ENCODE results near the gene CBX1.
A peak's percentile ranks its signal among the peaks of the same experiment; 100 is the strongest.

CBX1 gene

DNA sequence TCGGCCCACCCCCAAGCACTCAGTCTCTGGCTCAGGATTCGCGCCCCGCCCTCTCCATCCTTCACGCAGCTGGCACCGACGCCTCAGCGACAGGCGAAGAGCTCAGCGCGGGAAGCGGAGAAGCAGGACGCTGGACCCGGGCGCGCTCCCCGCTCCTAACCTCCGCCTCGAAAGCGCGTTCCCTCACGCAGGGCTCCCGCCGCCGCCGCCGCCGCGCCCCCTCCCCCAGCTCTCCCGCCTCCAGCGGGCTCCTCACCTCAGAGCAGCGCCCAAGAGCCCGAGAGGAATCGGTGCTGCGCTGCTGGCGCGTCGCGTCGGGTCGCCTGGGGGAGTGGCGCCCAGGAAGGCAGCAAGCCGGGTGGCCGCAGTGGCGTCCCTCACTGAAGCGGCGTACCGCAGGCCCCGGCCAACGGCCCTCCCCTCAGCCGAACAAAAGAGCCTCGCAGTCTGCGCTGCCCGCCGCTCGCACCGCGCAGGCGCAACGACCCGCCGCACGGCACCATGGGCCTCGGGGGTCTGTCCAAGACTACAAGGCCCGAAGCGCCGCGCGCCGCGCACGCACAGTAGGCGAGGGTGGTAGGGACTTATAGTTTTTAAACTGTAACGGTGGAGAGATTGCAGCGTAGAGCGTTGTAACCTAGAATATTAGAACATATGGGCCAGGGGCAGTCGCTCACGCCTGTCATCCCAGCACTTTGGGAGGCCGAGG is at the start of gene CBX1:
Gene CBX1, minus strand, starts transcription at position 467 of the 709 bp plus-strand sequence. CDS start 24,474 bp downstream, outside the sequence.
- DNase-seq, result peak; percentile 96

DNA sequence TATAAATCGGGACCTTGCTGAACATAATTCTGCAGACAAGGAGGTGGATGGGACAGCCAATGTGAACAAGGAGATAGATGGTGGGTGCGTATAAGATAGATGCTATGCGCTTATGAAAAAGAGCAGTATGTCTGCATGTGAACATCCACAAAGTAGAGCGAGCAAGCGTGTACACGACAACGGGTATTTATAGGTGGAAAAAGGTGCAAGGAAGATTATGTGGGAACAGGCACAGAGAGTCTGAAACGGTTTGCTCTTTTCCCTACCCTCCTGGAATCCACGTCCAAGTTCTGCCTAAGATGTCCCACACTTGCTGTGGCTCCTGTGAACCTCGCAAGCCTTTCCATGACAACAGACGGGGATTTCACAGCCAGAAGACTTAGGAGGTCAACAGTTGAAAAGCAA is 49.3 kb upstream of the CBX1 start:
- DNase-seq, result no peak

DNA sequence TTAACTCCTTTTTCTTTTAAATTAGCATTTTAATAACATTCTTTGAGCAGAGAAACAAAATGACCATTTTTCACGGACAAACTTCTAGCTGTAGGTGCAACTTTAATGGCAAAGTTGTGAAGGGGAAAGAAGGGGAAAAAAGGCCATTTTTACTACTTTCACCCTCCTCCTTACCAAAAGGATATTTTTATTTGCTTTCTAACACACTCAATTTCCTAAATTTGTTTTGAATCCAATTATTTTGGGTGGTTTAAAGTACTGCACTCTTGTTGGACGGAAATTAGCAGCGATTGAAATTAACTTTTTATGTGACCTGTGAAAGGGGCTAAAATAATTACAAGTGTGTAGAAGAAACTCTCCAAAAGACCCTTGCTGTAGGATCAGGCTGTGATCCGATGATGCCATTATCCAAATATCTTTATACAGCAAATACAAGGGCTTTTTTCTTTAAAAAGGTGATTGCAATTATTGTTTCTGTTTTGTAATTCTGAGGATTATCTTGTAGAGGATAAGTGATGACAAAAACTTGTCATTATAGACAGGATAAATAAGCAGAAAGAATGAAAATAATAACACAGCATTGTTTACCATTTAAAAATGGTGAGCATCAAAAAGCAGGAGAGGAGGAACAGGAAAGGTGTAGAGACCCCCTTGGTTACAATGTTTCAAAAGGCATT is 48.6 kb upstream of the CBX1 start:
- no peak for DNase-seq

DNA sequence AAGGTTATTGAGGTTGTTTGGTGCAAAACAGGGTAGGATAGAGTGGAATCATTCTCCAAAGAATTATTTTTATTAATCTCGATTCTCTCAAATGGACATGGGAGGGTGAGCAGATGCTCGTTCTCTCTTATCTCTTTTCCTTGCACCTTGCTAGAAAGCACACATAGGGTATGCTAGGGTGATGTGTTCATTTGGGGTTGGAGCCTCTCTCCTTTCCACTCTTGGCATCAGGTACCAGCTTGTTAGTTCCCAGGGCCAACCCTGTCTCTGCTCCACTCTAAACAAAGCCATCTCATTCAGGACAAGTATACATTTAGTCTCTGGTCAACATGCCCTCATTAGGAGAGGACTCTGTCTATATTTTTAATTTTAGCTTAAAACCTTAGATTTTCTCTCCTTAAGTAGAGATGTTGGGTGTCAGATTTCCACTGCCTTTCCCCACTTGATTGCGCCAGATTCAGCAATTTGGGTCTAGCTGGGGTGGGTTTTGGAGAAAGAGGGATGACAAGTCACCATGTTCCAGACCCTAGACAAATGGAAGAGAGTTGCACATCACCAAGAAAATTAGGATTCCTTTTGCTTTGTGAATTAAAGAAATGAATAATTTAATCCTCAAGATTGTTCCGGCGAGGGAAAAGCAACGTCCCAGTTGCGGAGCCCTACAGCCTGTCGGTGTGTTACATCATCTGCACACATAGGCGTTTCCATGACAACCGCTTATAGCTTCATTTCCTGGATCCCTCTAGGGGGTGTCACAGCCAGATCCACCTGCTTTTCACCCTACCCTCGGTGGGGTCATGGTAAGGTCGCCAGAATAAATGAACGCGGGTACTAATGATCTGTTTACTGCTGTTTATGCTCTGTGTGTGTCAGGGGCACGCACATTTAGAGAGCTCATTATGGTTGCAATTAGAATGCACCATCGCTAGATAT is 47.8 kb upstream of the CBX1 start:
- DNase-seq, result no peak

DNA sequence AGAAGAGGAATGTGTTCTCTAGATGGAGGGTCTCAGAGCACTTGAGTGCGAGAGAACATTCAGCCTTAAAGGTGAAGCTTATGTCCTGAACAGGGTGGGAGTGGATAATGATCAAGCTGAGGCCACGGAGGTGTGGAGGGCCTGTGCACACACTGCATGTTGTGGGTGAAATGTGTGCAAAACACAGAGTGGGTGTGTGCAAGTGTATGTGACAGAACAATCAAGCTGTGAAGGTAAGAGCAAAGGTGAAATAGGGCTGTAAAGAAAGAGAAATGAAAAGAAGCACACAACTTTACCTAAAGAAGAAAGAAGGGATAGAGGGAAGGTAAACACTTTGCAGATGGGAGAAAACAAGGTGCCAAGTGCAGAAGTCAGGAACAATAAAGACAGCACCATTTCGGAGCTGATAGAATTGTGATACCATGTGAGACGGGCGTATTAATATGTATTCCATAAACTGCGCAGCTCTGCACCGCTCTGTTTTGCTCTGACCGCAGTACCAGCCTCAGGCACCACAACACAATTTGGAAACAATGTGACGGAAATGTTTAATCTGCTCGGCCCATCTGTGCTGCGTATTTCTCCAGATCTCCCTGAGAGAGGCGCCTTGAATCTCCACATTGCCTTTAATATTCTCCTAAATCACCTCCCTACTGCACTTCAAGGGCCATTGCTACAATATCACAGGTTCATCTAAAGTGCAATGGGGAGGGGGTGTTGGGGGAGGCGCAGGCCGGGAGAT is 46.9 kb upstream of the CBX1 start:
- no peak for DNase-seq

DNA sequence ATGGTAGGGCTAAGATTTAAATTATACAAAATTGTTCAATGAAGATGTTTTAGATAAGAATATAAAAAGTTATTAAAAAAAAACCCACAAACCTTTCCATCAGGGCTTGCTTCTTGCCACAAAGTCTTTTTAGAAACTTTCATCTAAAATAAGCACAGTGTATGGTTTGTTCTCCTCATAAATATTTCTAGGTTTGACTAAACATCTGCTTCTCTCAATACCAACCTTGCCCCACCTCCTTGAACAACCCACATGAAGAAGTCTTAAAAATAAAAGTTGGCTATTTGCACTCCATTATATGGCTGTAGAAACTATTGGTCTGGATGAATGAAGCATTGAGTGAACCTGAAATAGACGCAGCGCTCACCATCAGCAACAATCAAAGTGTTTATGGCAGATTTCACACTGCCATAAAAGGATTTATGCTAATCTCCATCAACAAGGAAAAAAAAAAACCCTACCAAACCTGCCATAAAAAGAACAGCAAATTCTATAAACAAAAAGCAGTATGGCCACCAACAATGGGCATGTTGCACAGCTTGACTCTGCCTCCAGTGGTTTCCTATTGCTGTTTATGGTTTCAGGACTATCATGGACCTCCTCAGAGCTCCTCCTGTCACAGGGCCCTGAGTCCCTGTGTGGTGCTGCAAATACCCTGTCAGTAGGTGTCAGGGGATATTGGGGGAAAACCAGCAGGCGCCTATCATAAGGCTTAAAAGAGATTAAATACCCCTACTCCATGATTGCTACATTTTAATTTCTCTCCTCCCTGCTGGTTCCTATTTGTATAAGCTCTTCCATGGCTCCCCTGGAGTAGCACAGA is 43.9 kb upstream of the CBX1 start:
- DNase-seq, result no peak

DNA sequence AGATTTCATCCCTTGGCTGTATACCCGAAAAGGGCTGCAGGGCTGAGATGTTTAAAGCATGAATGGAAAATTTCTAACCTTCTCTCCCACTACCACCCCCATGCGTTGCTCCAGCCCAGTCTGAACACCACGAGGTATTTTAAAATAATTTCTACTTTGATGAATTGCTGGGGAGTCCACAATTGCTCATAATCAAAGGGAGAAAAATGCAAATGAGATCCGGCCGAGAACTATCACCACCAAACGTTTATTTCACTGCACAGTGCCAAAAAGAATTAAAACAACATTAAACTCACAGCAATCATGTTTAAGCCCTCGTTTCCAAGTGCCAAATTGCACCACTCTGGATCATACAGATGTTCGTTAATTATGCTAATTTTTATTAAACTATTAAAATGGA is 43.0 kb upstream of the CBX1 start:
- no peak for DNase-seq

DNA sequence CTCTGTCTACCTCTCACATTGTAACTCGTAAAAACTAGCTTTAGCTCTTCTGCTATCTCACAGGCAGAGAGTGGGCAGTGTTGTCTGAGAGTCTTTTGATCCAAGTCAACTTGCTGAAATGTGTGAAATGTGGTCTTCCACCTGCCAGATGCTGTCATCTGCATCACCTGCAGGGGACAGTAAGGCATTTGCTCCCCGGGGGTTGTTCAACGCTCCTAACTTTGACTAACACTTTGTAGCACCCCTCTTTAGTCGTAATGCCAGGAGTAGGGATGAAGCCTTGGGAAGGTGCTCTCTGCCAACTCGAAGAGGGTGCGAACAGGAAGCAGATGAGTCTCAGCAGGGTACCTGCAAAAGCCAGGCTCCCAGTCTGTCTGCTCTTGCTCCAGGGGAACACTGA is 42.4 kb upstream of the CBX1 start:
- DNase-seq, result peak; percentile 25

DNA sequence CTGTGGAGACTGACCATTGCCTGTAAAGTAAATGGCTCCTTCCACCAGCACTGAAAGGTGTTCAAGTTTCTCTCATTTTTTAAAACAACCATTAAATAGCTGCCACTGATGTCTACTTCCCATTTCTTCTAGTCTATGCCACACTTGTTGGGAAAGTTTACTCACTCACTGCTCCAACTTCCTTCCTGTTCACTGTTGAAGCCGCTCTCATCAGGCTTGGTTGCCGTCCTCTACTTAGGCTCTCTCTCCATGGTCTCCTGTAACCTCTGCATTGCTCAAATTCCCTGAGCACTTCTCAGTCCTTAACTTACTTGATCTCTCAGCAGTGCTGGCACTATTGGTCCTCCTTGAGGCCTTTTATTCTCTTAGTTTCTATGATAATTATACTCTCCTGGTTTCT is 38.7 kb upstream of the CBX1 start:
- DNase-seq, result no peak

DNA sequence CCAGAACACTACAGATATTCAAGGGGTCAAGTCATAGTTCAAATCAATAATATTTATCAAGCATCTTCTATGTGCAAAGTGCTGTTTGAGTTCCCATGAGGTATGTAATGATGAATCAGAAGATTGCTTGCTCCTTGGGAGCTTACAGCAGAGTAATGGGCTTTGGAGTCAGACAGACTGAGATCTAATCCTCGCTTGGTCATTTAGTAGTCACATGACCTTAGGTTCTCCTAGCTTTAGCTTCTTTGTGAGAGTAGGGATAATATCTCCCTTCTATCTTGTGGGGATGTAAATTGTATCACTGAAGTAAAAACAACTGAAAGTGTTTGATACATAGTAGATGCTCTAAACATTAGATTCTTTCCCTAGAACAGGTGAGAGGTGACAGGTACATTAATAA is 36.4 kb upstream of the CBX1 start:
- DNase-seq, result no peak

DNA sequence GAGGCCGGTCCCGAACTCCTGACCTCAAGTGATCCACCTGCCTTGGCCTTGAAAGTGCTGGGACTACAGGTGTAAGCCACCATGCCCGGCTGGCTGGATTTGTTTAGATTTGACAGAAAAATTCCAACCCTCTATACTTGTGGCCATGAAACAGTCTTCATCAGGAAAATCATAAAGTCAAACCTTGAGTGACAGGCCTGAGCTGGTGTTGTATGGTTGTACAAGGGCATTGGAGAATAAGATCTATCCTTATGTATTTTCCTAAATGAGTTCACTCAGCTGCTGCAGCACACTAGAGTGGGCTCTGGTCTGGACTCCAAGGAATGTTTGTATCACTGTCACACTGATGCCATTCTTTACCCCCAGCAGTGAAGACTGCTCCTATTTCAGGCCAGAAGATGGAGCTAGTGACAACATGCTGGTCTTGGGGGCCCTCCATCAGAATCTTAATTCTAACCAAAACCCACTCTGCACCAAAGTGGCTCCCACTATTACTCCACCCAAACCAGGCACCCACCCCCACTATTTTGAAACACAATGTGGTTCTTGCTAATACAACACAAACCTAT is 33.7 kb upstream of the CBX1 start:
- DNase-seq, result no peak

DNA sequence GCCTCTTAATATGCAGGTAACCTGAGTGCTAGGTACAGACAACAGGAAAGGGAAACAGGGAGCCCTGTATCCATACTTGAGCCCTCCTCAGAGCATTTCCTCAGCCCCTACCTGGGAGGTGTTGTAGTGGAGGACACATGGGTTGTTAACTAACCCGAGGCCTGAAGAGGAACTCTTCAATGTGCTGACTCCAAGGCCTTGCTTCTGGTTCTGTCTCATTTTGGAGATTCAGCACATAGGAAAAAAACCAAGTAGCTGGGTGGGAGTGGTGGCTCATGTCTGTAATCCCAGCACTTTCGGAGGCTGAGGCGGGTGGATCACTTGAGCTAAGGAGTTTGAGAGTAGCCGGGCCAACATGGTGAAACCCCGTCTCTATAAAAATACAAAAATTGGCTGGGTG is 31.1 kb upstream of the CBX1 start:
- no peak for DNase-seq

DNA sequence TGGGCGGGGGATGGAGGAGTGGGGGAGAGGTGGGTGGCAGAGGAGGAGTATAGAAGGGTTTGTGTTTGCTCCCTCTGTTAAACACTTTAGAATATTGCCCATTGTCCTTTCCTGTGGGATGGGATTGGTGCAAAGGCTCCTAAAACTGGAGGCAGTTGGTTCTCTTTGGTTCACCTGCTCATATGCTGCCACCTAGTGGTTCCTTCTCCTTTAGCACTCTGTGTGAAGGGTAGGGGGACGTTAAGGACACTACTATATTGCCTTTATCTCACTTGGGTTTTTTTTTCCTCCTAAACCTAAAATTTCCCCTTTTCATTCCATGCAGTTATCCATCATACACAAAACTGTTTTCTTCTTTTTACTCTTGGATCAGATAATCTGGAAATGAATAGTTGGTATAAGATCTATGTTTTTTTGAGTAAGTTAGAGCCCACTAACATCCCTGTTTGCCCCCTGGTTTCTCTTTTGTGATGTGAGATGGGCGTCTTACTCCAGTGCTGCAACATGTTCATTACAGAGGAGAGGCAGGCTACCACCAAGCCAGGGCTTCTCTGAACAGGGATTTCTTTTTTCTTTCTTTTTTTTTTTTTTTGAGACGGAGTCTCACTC is 30.0 kb upstream of the CBX1 start:
- peak; percentile 73 for DNase-seq

DNA sequence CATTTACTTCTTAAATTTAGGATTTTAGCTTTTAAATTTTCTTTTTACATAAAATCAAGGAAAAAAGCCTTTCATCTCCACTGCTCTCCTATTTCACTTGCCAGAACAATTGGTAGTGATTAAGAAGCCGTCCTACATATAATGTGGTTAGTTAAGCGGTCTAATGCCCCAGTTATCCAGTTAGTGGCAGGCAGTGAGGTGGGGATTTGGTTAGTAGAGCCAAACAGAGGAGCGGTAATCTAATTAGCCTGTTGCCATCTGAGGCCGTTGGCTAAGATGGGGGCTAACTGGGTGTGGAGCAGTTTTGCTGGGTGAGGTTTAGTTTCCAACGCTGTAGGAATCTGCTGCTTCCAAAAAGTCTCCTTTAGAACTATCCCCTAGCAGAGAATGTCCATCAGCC is 28.7 kb upstream of the CBX1 start:
- no peak for DNase-seq

DNA sequence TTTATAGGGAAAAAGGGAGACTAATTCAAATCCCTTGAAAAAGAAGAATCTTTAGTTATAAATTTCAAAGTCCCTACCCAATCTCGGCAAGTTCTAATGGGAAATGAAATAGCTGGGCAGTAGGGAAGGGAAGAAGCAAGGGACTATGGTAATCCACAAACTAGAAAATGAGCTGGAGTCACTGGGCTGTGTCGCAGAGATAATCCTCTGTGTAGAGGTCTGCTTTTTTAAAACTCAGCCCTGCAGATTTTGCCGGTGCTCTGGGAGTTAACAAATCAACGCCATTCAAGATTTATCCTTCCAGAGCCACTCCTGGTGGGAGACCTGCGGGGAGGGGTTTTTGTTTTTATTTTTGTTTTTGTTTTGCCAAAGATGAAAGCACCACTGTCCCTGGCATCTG is 27.1 kb upstream of the CBX1 start:
- DNase-seq, result no peak

DNA sequence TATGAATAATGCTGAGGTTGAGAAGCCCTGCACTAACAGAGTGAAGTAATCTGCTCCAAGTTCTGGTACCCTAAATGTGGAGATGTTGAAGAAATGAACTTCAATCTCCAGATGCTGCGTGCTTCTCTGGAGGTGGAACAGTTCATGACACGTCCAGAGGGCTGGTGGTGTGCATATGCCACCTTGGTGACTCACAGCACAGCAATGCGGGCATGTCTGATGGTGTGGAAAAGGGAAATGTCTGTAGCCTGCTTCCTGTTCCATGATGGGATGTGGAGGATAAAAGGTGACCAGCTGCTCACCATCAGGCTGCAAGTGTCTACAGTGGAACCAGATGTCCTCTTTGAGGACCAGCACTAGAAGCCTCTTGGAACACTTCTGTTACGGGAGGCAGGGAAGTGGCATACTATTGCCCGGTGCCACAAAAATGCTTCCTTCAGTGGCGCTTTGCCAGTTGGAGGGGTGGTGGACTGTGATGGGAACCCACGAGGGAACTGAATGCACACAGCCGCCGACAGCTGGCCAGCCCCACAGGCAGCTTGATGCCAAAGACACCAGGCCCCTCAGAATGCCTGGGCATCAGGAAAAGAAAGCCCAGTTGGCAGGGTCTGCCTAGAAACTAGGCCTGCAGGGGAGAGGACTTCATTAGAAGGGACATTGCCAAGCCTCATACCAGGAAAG is 26.2 kb upstream of the CBX1 start:
- DNase-seq, result no peak

DNA sequence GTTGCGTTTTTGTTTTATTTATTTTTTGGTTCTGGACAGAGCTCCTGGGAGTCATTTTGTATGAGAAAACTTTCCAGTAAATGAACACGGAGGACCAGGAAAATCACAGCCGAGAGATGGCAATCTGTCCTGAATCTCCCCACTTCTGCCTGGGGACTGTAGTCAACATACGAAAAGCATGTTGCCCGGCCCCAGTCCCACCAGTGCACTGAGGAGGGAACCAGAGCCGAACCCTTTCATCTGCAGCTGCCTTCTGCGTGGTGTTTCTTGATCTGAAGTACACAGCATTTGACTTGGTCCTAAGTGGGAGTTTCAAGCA is 25.2 kb upstream of the CBX1 start:
- no peak for DNase-seq

DNA sequence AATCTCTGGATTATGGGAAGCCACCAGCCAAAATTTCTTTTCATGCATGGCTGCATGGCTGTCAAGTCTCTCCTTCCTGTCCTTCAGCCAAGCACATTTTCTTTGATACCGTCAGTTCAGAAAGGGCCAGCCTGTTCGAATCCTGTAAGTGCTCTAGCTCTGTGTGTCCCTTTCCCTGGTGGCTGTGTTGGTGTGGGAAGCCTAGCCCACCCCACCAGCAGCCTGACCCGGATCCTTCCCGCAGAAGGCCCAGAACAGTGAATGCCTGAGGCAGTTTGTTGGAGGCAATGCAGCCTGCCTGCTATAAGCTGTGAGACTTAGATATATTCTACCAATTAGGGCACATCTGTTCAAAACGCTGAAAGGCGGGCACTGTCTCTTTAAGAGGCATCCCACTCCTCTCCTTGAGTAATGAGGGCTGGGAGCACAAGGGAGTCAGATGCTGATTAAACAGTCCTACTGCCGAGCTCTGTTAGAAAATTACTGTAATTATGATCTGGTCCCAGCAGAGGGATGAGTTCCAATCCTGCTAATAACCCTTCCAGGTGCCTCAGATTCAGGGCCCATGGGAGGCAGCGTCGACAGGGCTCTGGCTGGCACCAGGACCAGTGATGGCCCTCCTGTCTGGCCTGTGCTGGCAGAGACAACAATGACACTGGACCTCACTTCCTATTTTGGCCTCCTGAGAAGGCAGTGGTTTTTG is 24.7 kb upstream of the CBX1 start:
- DNase-seq, result no peak

DNA sequence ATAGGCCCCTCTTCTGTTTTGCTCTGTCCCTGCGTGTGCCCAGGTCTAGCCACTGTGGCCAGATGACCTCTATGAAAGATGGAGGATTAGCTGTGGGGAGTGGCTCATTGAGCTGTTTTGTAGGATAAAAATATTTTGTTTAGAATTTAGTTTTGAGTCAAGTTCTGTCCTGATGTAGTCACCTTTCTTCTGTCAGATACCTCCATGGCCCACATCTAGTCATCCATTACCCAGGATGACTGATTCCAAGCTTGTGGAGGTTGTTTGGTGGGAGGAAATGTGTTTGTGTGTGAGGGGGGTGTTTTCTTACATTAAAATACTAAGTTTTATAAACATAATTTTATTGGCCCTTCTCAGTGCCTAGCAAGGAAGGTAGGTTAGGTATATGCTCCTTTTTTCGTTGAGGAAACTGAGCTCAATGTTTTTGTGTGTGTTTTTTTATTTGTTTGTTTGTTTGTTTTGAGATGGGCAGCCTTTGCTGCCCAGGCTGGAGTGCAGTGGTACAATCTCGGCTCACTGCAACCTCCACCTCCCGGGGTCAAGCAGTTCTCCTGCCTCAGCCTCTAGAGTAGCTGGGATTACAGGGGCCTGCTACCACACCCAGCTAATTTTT is 22.6 kb upstream of the CBX1 start:
- no peak for DNase-seq

DNA sequence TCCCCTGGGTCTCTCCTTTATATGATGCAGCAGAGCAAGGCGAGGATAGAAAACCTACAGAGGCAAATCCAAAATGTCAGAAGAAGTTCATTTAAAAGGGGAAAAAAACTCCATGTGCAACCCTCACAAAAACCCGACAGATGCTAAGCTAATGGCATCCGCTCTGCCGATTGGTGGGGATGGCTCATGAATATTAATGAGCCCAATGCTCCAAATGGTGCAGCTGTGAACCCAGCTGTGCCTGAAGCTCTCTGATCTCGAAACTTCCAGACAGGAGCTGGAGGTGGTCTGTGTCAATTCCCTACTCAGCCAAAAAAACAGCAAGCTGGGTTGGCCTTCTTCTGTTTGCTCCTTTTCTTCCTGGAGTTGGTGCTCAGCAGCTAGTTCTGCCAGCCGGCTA is 21.8 kb upstream of the CBX1 start:
- no peak for DNase-seq
